ENCODE measurements around the gene IL13. TPM values are rescaled to one million over a fixed set of nuclear protein-coding genes. Genes with fewer than 3 reads are reported as not detected.

The IL13 gene
- total RNA-seq, 1 donor from 2014 or later: not detected

- peaks cover 75% of the 10 kb centered on the region for H3K36me3 ChIP-seq
- ATAC-seq (no peak), DNase-seq (no peak)
- H3K4me1 ChIP-seq: no peaks in the 10 kb centered on the region
- TF ChIP-seq CTCF (IDR thresholded peaks at IDR 0.05): no peak
- no peaks in the 10 kb centered on the region for H3K9me3 ChIP-seq
- no peaks in the 10 kb centered on the region for H3K27me3 ChIP-seq (ENCODE audit: low read depth)
- H3K4me3 ChIP-seq: no peak overlapping the region
- intact Hi-C loops (cut with DNase I): no loop called here
- no peak overlapping the region for H3K27ac ChIP-seq
Measured at GRCh38 chr5:132639706-132640130, 18.3 kb upstream of the IL13 start.

GRCh38 chr5:132640613-132641012 lies 17.4 kb upstream of the IL13 start:
- Histone ChIP-seq H3K9me3 (no peaks in the 10 kb centered on the region), H3K27ac (no peak overlapping the region), H3K36me3 (peaks cover 69% of the 10 kb centered on the region), H3K27me3 (ENCODE audit: low read depth) (no peaks in the 10 kb centered on the region), H3K4me1 (no peaks in the 10 kb centered on the region), H3K4me3 (no peak overlapping the region)
- ATAC-seq: no peak
- no peak for TF ChIP-seq CTCF (IDR thresholded peaks at IDR 0.05)
- intact Hi-C loops (cut with DNase I): no loop called here
- DNase-seq: no peak

- intact Hi-C loops (cut with DNase I): no loop called here
- no peak overlapping the region for H3K27ac ChIP-seq
Measured at GRCh38 chr5:132641241-132641723, 16.7 kb upstream of the IL13 start.

GRCh38 chr5:132641841-132642240 lies 16.1 kb upstream of the IL13 start:
- no peak for TF ChIP-seq CTCF (IDR thresholded peaks at IDR 0.05)
- Histone ChIP-seq H3K36me3 (peaks cover 65% of the 10 kb centered on the region), H3K27ac (no peak overlapping the region), H3K27me3 (ENCODE audit: low read depth) (no peaks in the 10 kb centered on the region), H3K4me3 (no peak overlapping the region), H3K4me1 (no peaks in the 10 kb centered on the region), H3K9me3 (no peaks in the 10 kb centered on the region)
- intact Hi-C loops (cut with DNase I): no loop called here
- no peak for DNase-seq
- ATAC-seq: no peak

More at GRCh38 chr5:132641241-132641723, 16.7 kb upstream of the IL13 start:
- ATAC-seq (no peak), DNase-seq (no peak)
- H3K4me3 ChIP-seq: no peak overlapping the region
- no peak for TF ChIP-seq CTCF (IDR thresholded peaks at IDR 0.05)
- no peaks in the 10 kb centered on the region for H3K9me3 ChIP-seq
- no peaks in the 10 kb centered on the region for H3K4me1 ChIP-seq
- H3K27me3 ChIP-seq (ENCODE audit: low read depth): no peaks in the 10 kb centered on the region
- peaks cover 69% of the 10 kb centered on the region for H3K36me3 ChIP-seq

GRCh38 chr5:132644177-132644576 lies 13.8 kb upstream of the IL13 start:
- peaks cover 7% of the 10 kb centered on the region for H3K9me3 ChIP-seq
- intact Hi-C loops (cut with DNase I): no loop called here
- ATAC-seq: no peak
- peaks cover 42% of the 10 kb centered on the region for H3K36me3 ChIP-seq
- H3K27ac ChIP-seq: no peak overlapping the region
- DNase-seq: no peak
- no peak for TF ChIP-seq CTCF (IDR thresholded peaks at IDR 0.05)
- H3K4me1 ChIP-seq: no peaks in the 10 kb centered on the region
- H3K27me3 ChIP-seq (ENCODE audit: low read depth): no peaks in the 10 kb centered on the region
- H3K4me3 ChIP-seq: no peak overlapping the region
